DOHH2 (cell line): ENCODE measurements around the gene SUGCT.

Experiments
- CTCF ChIP-seq: fragments of 200-600 bp; sonication (generic); IDR thresholded peaks from one replicate; pipeline ENCODE4 v1.5.1; 2014; ENCODE audit warnings: antibody characterized with exemption, mild to moderate bottlenecking, low read depth, low read length; ENCODE audit not compliant: poor library complexity, severe bottlenecking
- EZH2phosphoT487 ChIP-seq: fragments of 200-600 bp; sonication (generic); IDR thresholded peaks from 2 replicates; pipeline ENCODE4 v1.6.1; 2017; ENCODE audit warnings: borderline replicate concordance, mild to moderate bottlenecking, antibody characterized with exemption, low read length, moderate library complexity, mixed read lengths

GRCh38 chr7:40348126-40348728, 213.4 kb downstream of the SUGCT start:
- no peak for TF ChIP-seq EZH2phosphoT487
- no peak for TF ChIP-seq CTCF
